MV-4-11 (cell line): ENCODE results near the gene CUX1.
"Not testable (repeated sequence)": the region's sequence is repeated elsewhere in the genome, so short reads cannot be mapped to it uniquely, and the experiment has no call there.

Experiments used
- DNase-seq: peaks from one replicate; lab custom pipeline; 2025; lab: John Stamatoyannopoulos, UW

CUX1 gene

GRCh38 chr7:102305414-102306268 lies 488.2 kb downstream of the CUX1 start:
- peak; percentile 51 for DNase-seq

- peak; percentile 94 for DNase-seq
Observed at GRCh38 chr7:102306916-102307677, 489.7 kb downstream of the CUX1 start.

GRCh38 chr7:102310414-102310815 lies 493.0 kb downstream of the CUX1 start:
- DNase-seq: no peak

GRCh38 chr7:102312317-102312716 lies 494.9 kb downstream of the CUX1 start:
- DNase-seq: no peak

GRCh38 chr7:102313997-102314780 lies 496.8 kb downstream of the CUX1 start:
- no peak for DNase-seq

- no peak for DNase-seq
Observed at GRCh38 chr7:102317231-102318059, 500.0 kb downstream of the CUX1 start.

- no peak for DNase-seq
Observed at GRCh38 chr7:102318482-102318971, 501.1 kb downstream of the CUX1 start.

- DNase-seq: no peak
Observed at GRCh38 chr7:102319671-102320070, 502.2 kb downstream of the CUX1 start.

- no peak for DNase-seq
Observed at GRCh38 chr7:102320181-102320580, 502.8 kb downstream of the CUX1 start.

- DNase-seq: no peak
Observed at GRCh38 chr7:102320601-102321350, 503.4 kb downstream of the CUX1 start.

GRCh38 chr7:102321351-102322201 lies 504.1 kb downstream of the CUX1 start:
- DNase-seq: no peak

- DNase-seq: no peak
Observed at GRCh38 chr7:102322202-102322715, 504.8 kb downstream of the CUX1 start.

- DNase-seq: no peak
Observed at GRCh38 chr7:102323914-102324195, 506.4 kb downstream of the CUX1 start.

- DNase-seq: not testable (repeated sequence)
Observed at GRCh38 chr7:102325106-102325505, 507.7 kb downstream of the CUX1 start.

GRCh38 chr7:102326157-102326889 lies 508.9 kb downstream of the CUX1 start:
- DNase-seq: no peak

GRCh38 chr7:102327183-102327582 lies 509.8 kb downstream of the CUX1 start:
- not testable (repeated sequence) for DNase-seq

- not testable (repeated sequence) for DNase-seq
Observed at GRCh38 chr7:102328863-102329262, 511.4 kb downstream of the CUX1 start.

GRCh38 chr7:102329366-102329765 lies 511.9 kb downstream of the CUX1 start:
- not testable (repeated sequence) for DNase-seq
